Measurements from ENCODE around the gene CFAP52. TPM values are rescaled to one million over a fixed set of nuclear protein-coding genes. Genes with fewer than 3 reads are reported as not detected.

Gene CFAP52
- polyA plus RNA-seq, 1 donor (not counting 4 experiments of a cell fraction or from before 2014, with no cell fraction given) = 0.08 TPM

GRCh38 chr17:9536061-9536460, 40.4 kb upstream of the CFAP52 start:
- H3K4me1 ChIP-seq (ENCODE audit: control insufficient read depth, extremely low read depth, insufficient read depth, low read length) = no peaks in the 10 kb centered on the region
- H3K27ac ChIP-seq (ENCODE audit: control insufficient read depth, insufficient read depth, low read length) = no peak overlapping the region
- no peaks in the 10 kb centered on the region for H3K27me3 ChIP-seq (ENCODE audit: control insufficient read depth, extremely low read depth, insufficient read depth, low read length)
- no peaks in the 10 kb centered on the region for H3K9me1 ChIP-seq (ENCODE audit: control insufficient read depth, extremely low read depth, insufficient read depth, low read length)
- TF ChIP-seq EZH2 (IDR thresholded peaks at IDR 0.05; ENCODE audit: low read length) (no peak), CTCF (optimal IDR thresholded peaks at IDR 0.05 in 1 of 3, IDR thresholded peaks at IDR 0.05 in 1 of 3, conservative IDR thresholded peaks at IDR 0.05 in 1 of 3; ENCODE audit: extremely low read depth in 1 of 3, insufficient read depth in 2 of 3, low read length in 3 of 3) (no peak)
- dilution Hi-C loops (cut with MboI; ENCODE audit: extremely low pct_ligation_motif_present, low sequenced_read_pairs) = no loop called here
- H2AFZ ChIP-seq (ENCODE audit: control insufficient read depth, low read length) = no peak overlapping the region
- no peaks in the 10 kb centered on the region for H3K9me3 ChIP-seq (ENCODE audit: control insufficient read depth, low read depth, low read length)
- no peak overlapping the region for H3K9ac ChIP-seq (ENCODE audit: control insufficient read depth, extremely low read depth, insufficient read depth, low read length)
- H3K36me3 ChIP-seq (ENCODE audit: control insufficient read depth in 2 of 2, extremely low read depth in 1 of 2, insufficient read depth in 2 of 2, low read length in 2 of 2) = peaks cover 0 to 5% of the 10 kb centered on the region in 2 experiments
- DNase-seq (ENCODE audit: low read depth, low spot score) (no peak), FAIRE-seq (no peak)
- H4K20me1 ChIP-seq (ENCODE audit: control insufficient read depth, extremely low read depth, insufficient read depth, low read length) = no peaks in the 10 kb centered on the region
- no peak overlapping the region for H3K4me3 ChIP-seq (ENCODE audit: control insufficient read depth in 2 of 3, extremely low read depth in 1 of 3, insufficient read depth in 2 of 3, low read depth in 1 of 3, low read length in 3 of 3)
- H3K79me2 ChIP-seq (ENCODE audit: control insufficient read depth, insufficient read depth, low read length) = no peaks in the 10 kb centered on the region
- H3K4me2 ChIP-seq (ENCODE audit: control insufficient read depth, extremely low read depth, insufficient read depth, low read depth, low read length) = no peak overlapping the region

- no peaks in the 10 kb centered on the region for H3K4me1 ChIP-seq (ENCODE audit: control insufficient read depth, extremely low read depth, insufficient read depth, low read length)
- no peak overlapping the region for H2AFZ ChIP-seq (ENCODE audit: control insufficient read depth, low read length)
- FAIRE-seq (no peak), DNase-seq (ENCODE audit: low read depth, low spot score) (no peak)
- H3K9me3 ChIP-seq (ENCODE audit: control insufficient read depth, low read depth, low read length) = no peaks in the 10 kb centered on the region
- H3K79me2 ChIP-seq (ENCODE audit: control insufficient read depth, insufficient read depth, low read length) = no peaks in the 10 kb centered on the region
- no peaks in the 10 kb centered on the region for H3K9me1 ChIP-seq (ENCODE audit: control insufficient read depth, extremely low read depth, insufficient read depth, low read length)
- dilution Hi-C loops (cut with MboI; ENCODE audit: extremely low pct_ligation_motif_present, low sequenced_read_pairs) = no loop called here
- no peak overlapping the region for H3K4me3 ChIP-seq (ENCODE audit: control insufficient read depth in 2 of 3, extremely low read depth in 1 of 3, insufficient read depth in 2 of 3, low read depth in 1 of 3, low read length in 3 of 3)
- H4K20me1 ChIP-seq (ENCODE audit: control insufficient read depth, extremely low read depth, insufficient read depth, low read length) = no peaks in the 10 kb centered on the region
- H3K4me2 ChIP-seq (ENCODE audit: control insufficient read depth, extremely low read depth, insufficient read depth, low read depth, low read length) = no peak overlapping the region
- H3K9ac ChIP-seq (ENCODE audit: control insufficient read depth, extremely low read depth, insufficient read depth, low read length) = no peak overlapping the region
- H3K27me3 ChIP-seq (ENCODE audit: control insufficient read depth, extremely low read depth, insufficient read depth, low read length) = no peaks in the 10 kb centered on the region
- peaks cover 0 to 5% of the 10 kb centered on the region in 2 experiments for H3K36me3 ChIP-seq (ENCODE audit: control insufficient read depth in 2 of 2, extremely low read depth in 1 of 2, insufficient read depth in 2 of 2, low read length in 2 of 2)
- TF ChIP-seq EZH2 (IDR thresholded peaks at IDR 0.05; ENCODE audit: low read length) (no peak), CTCF (optimal IDR thresholded peaks at IDR 0.05 in 1 of 3, IDR thresholded peaks at IDR 0.05 in 1 of 3, conservative IDR thresholded peaks at IDR 0.05 in 1 of 3; ENCODE audit: extremely low read depth in 1 of 3, insufficient read depth in 2 of 3, low read length in 3 of 3) (no peak)
- no peak overlapping the region for H3K27ac ChIP-seq (ENCODE audit: control insufficient read depth, insufficient read depth, low read length)
Measured at GRCh38 chr17:9537177-9537776, 39.2 kb upstream of the CFAP52 start.
